CD4-positive, alpha-beta T cell (primary cell): ENCODE results near the gene SRRD. TPM values are rescaled to one million over a fixed set of nuclear protein-coding genes. Genes with fewer than 3 reads are reported as not detected.

ENCODE experiments used
- ATAC-seq: fragments of 200-7000 bp; cut with Tn5 transposase; one replicate; pipeline ENCODE4 v1.10.0; 2022; ENCODE audit warnings: mild to moderate bottlenecking; ENCODE audit not compliant: poor library complexity
- CTCF ChIA-PET: fragments of 350-600 bp; sonication (Branson Sonifier 250); formaldehyde crosslinking; loops from one replicate; lab custom pipeline; 2021; ENCODE audit warnings: antibody characterized with exemption, inconsistent platforms; lab: Charles Lee
- POLR2A ChIA-PET: fragments of 350-600 bp; sonication (Branson Sonifier 250); formaldehyde crosslinking; loops from one replicate; lab custom pipeline; 2021; ENCODE audit warnings: antibody characterized with exemption, inconsistent platforms; lab: Charles Lee
- DNase-seq, 14 experiments: peaks; one replicate each; pipeline ENCODE4 v3.0.0-alpha.2; 2013 to 2020; ENCODE audit warnings: mixed read lengths in 2 of 14
- H3K27ac ChIP-seq, 2 donors: one replicate each; pipeline versions ENCODE4 v1.5.1 to v1.7.0; 2013; ENCODE audit warnings: low read length in 2 of 2, low read depth in 1 of 2, mild to moderate bottlenecking in 1 of 2
- H3K27me3 ChIP-seq, 2 experiments: 1 replicate in 1 of 2; 2 replicates in 1 of 2; pipeline versions ENCODE4 v1.6.1 to v1.7.0; 2013; ENCODE audit warnings: low read length in 2 of 2, control low read depth in 1 of 2, mild to moderate bottlenecking in 1 of 2, moderate library complexity in 1 of 2; ENCODE audit not compliant: insufficient read depth in 2 of 2, control insufficient read depth in 1 of 2
- H3K36me3 ChIP-seq: one replicate; pipeline ENCODE4 v1.6.1; 2013; ENCODE audit warnings: low read length, control low read depth; ENCODE audit not compliant: insufficient read depth
- H3K4me1 ChIP-seq: one replicate; pipeline ENCODE4 v1.6.1; 2013; ENCODE audit warnings: low read length, control low read depth; ENCODE audit not compliant: insufficient read depth
- H3K4me3 ChIP-seq: one replicate; pipeline ENCODE4 v1.5.1; 2013; ENCODE audit warnings: mild to moderate bottlenecking, low read length, moderate library complexity
- H3K9me3 ChIP-seq, 2 experiments: 1 replicate in 1 of 2; 2 replicates in 1 of 2; pipeline versions ENCODE4 v1.6.1 to v1.7.0; 2013; ENCODE audit warnings: low read length in 2 of 2, mild to moderate bottlenecking in 2 of 2, control low read depth in 1 of 2, moderate library complexity in 1 of 2; ENCODE audit not compliant: control insufficient read depth in 1 of 2, insufficient read depth in 1 of 2
- H3K27ac Mint-ChIP-seq: one replicate; pipeline ENCODE4 v1.8.0; 2020; ENCODE audit warnings: mixed read lengths
- H3K27me3 Mint-ChIP-seq: one replicate; pipeline ENCODE4 v1.8.0; 2021; ENCODE audit warnings: mixed read lengths
- H3K36me3 Mint-ChIP-seq: one replicate; pipeline ENCODE4 v1.8.0; 2021; ENCODE audit warnings: low read depth, mixed read lengths
- H3K4me1 Mint-ChIP-seq: one replicate; pipeline ENCODE4 v1.8.0; 2021; ENCODE audit warnings: low read depth, mixed read lengths
- H3K4me3 Mint-ChIP-seq: one replicate; pipeline ENCODE4 v1.8.0; 2020; ENCODE audit warnings: mild to moderate bottlenecking, mixed read lengths
- H3K9me3 Mint-ChIP-seq: one replicate; pipeline ENCODE4 v1.8.0; 2020; ENCODE audit warnings: mixed read lengths
- intact Hi-C, 2 experiments: fragments of 100-400 bp; cut with DNase I in 1 of 2; cut with micrococcal nuclease in 1 of 2; formaldehyde crosslinking; loops; one replicate each; pipeline versions ENCODE4 v1.15.1 to v1.9.0; 2023 to 2025; cut with DNase I, micrococcal nuclease
- total RNA-seq, 174 experiments: library from RNA in 2 of 174; stranded (reverse) in 2 of 174; gene quantifications; one replicate each; pipeline ENCODE4 v1.2.3 and lab custom pipeline; 2021 to 2026
- TF ChIP-seq, protein P1 (sequence below): fragments of 200-600 bp; IDR thresholded peaks from one replicate; pipeline ENCODE4 v1.8.0; 2022; ENCODE audit warnings: antibody characterized with exemption, mild to moderate bottlenecking

SRRD gene
- total RNA-seq, 2 experiments from 2014 or later = 25.8 to 27.2 TPM

DNA sequence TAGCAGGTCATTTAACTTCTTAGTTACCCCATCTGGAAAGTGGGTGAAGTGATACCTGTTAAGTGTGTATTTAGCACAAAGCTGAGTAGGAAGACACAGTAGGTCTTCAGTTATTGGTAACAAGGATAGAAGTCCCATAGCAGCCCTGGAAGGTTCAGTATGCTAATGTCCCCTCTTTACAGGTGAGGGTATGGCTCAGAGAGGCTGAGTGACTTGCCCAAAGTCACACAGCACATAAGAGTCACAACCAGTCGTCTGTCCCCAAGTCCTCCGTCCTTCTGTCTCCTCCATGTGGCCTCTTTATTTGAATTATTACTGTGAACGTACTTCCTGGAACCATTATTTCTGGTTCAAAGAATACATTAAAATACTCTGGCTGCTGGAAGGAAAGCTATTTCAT lies 44.1 kb upstream of the SRRD start:
- no peaks in the 10 kb centered on the region for H3K36me3 Mint-ChIP-seq
- Histone ChIP-seq H3K27ac (no peak overlapping the region), H3K27me3 (no peaks in the 10 kb centered on the region), H3K36me3 (peaks cover 17% of the 10 kb centered on the region), H3K9me3 (no peaks in the 10 kb centered on the region), H3K4me1 (peaks cover 13% of the 10 kb centered on the region), H3K4me3 (no peak overlapping the region)
- ATAC-seq = no peak
- peaks cover 14% of the 10 kb centered on the region for H3K4me1 Mint-ChIP-seq
- H3K9me3 Mint-ChIP-seq = no peaks in the 10 kb centered on the region
- H3K4me3 Mint-ChIP-seq = no peak overlapping the region
- ChIA-PET CTCF (no interaction called here), POLR2A (no interaction called here)
- H3K27ac Mint-ChIP-seq = no peak overlapping the region
- TF ChIP-seq, protein P1, sequence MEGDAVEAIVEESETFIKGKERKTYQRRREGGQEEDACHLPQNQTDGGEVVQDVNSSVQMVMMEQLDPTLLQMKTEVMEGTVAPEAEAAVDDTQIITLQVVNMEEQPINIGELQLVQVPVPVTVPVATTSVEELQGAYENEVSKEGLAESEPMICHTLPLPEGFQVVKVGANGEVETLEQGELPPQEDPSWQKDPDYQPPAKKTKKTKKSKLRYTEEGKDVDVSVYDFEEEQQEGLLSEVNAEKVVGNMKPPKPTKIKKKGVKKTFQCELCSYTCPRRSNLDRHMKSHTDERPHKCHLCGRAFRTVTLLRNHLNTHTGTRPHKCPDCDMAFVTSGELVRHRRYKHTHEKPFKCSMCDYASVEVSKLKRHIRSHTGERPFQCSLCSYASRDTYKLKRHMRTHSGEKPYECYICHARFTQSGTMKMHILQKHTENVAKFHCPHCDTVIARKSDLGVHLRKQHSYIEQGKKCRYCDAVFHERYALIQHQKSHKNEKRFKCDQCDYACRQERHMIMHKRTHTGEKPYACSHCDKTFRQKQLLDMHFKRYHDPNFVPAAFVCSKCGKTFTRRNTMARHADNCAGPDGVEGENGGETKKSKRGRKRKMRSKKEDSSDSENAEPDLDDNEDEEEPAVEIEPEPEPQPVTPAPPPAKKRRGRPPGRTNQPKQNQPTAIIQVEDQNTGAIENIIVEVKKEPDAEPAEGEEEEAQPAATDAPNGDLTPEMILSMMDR = no peak
- no peak for DNase-seq
- intact Hi-C loops = no loop called here
- H3K27me3 Mint-ChIP-seq = no peaks in the 10 kb centered on the region

DNA sequence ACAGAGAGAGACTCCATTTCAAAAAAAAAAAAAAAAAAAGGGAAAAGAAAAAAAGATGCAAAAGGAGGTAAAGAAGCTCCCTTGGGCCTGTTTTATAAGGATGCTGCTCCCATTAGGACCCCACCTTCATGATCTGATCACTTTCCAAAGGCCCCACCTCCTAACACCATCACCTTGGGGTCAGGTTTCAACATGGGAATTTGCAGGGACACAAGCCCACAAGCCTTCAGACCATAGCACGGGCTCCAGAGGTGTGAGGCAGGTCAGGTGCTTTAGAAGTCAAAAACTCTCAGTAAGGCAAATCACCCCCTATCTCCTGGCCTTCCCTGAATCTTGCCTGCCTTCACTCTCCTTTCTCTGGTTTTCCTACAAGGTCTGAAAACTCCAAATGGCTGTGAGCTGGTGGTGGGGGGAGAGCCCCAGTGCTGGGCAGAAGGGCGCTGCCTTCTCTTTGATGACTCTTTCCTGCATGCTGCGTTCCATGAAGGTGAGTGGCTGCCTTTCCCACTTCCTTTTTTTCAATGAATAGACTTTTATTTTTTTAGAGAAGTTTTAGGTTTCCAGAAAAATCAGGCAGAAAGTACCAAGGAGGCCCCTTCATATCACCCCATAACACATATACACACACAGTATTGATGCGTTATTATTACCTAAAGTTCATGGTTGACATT lies 41.5 kb upstream of the SRRD start:
- ChIA-PET POLR2A (no interaction called here), CTCF (no interaction called here)
- Mint-ChIP-seq H3K4me1 (no peaks in the 10 kb centered on the region), H3K36me3 (no peaks in the 10 kb centered on the region), H3K27ac (no peak overlapping the region), H3K27me3 (no peaks in the 10 kb centered on the region), H3K9me3 (no peaks in the 10 kb centered on the region), H3K4me3 (no peak overlapping the region)
- peaks cover 6% of the 10 kb centered on the region for H3K36me3 ChIP-seq
- H3K4me3 ChIP-seq = no peak overlapping the region
- intact Hi-C loops = no loop called here
- no peaks in the 10 kb centered on the region for H3K4me1 ChIP-seq
- DNase-seq (no peak), ATAC-seq (no peak)
- H3K27me3 ChIP-seq = no peaks in the 10 kb centered on the region
- no peaks in the 10 kb centered on the region for H3K9me3 ChIP-seq
- H3K27ac ChIP-seq = no peak overlapping the region
- TF ChIP-seq, protein P1 = no peak

GRCh38 chr22:26443901-26444690 lies 39.6 kb upstream of the SRRD start:
- TF ChIP-seq, protein P1 = no peak
- Mint-ChIP-seq H3K27ac (no peak overlapping the region), H3K27me3 (no peaks in the 10 kb centered on the region), H3K9me3 (no peaks in the 10 kb centered on the region), H3K4me1 (no peaks in the 10 kb centered on the region), H3K36me3 (no peaks in the 10 kb centered on the region), H3K4me3 (no peak overlapping the region)
- DNase-seq = no peak
- H3K27ac ChIP-seq = no peak overlapping the region
- H3K9me3 ChIP-seq = no peaks in the 10 kb centered on the region
- no peak overlapping the region for H3K4me3 ChIP-seq
- CTCF ChIA-PET = no interaction called here
- no peaks in the 10 kb centered on the region for H3K27me3 ChIP-seq
- ATAC-seq = no peak
- H3K4me1 ChIP-seq = no peaks in the 10 kb centered on the region
- intact Hi-C loops = no loop called here
- peaks cover 6% of the 10 kb centered on the region for H3K36me3 ChIP-seq
- POLR2A ChIA-PET = no interaction called here
